PC-9 (cell line): Measurements from ENCODE around the gene ELOVL1. TPM values are rescaled to one million over a fixed set of nuclear protein-coding genes. Genes with fewer than 3 reads are reported as not detected.

Source experiments
- BruUV-seq: library from RNA; stranded (reverse); fragments of 400-500 nt; replicated peaks from 2 replicates; lab custom pipeline; 2021; lab: Mats Ljungman, UMichigan
- CTCF ChIA-PET: fragments of 300-600 bp; sonication (Branson Sonifier 250); formaldehyde crosslinking; loops from one replicate; lab custom pipeline; 2022; ENCODE audit warnings: antibody characterized with exemption; lab: Charles Lee
- POLR2A ChIA-PET: fragments of 300-600 bp; sonication (Branson Sonifier 250); formaldehyde crosslinking; loops from one replicate; lab custom pipeline; 2022; ENCODE audit warnings: antibody characterized with exemption; ENCODE audit not compliant: unreplicated experiment; lab: Charles Lee
- DNase-seq, 2 experiments: peaks; one replicate each; pipeline versions ENCODE4 v3.0.0 to v3.0.0-alpha.2; 2015 to 2022; ENCODE audit warnings: mixed read lengths in 1 of 2
- H2AFZ ChIP-seq: fragments of 200-600 bp; sonication (generic); 2 replicates; pipeline ENCODE4 v1.8.1; 2017; ENCODE audit warnings: antibody characterized with exemption
- H3F3A ChIP-seq: fragments of 200-600 bp; sonication (generic); 2 replicates; pipeline ENCODE4 v1.8.1; 2017; ENCODE audit warnings: antibody characterized with exemption, mild to moderate bottlenecking, low read depth; ENCODE audit not compliant: insufficient read depth
- H3K27ac ChIP-seq: fragments of 200-600 bp; sonication (generic); 2 replicates; pipeline ENCODE4 v1.6.1; 2016; ENCODE audit warnings: mixed run types
- H3K27me3 ChIP-seq: fragments of 200-600 bp; sonication (generic); 2 replicates; pipeline ENCODE4 v1.6.1; 2016; ENCODE audit warnings: low read depth, mixed run types; ENCODE audit not compliant: insufficient read depth
- H3K36me3 ChIP-seq: fragments of 200-600 bp; sonication (generic); 2 replicates; pipeline ENCODE4 v1.6.1; 2016; ENCODE audit warnings: low read depth, mixed run types
- H3K4me1 ChIP-seq: fragments of 200-600 bp; sonication (generic); replicated peaks from 2 replicates; pipeline ENCODE4 v1.6.1; 2016; ENCODE audit warnings: mixed run types; ENCODE audit not compliant: insufficient read depth
- H3K4me2 ChIP-seq: fragments of 200-600 bp; sonication (generic); 2 replicates; pipeline ENCODE4 v1.6.1; 2017; ENCODE audit warnings: mixed run types
- H3K4me3 ChIP-seq: fragments of 200-600 bp; sonication (generic); 2 replicates; pipeline ENCODE4 v1.6.1; 2016; ENCODE audit warnings: mixed run types
- H3K79me2 ChIP-seq: fragments of 200-600 bp; sonication (generic); 2 replicates; pipeline ENCODE4 v1.6.1; 2017; ENCODE audit warnings: low read depth, mixed run types
- H3K9me2 ChIP-seq: fragments of 200-600 bp; sonication (generic); 2 replicates; pipeline ENCODE4 v1.8.1; 2017; ENCODE audit warnings: mild to moderate bottlenecking; ENCODE audit not compliant: insufficient read depth
- H3K9me3 ChIP-seq: fragments of 200-600 bp; sonication (generic); 2 replicates; pipeline ENCODE4 v1.8.1; 2016; ENCODE audit warnings: low read depth; ENCODE audit not compliant: insufficient read depth
- H4K20me1 ChIP-seq: fragments of 200-600 bp; sonication (generic); 2 replicates; pipeline ENCODE4 v1.8.1; 2017; ENCODE audit not compliant: insufficient read depth
- EZH2 ChIP-seq: fragments of 200-600 bp; sonication (generic); IDR thresholded peaks from 2 replicates; pipeline ENCODE4 v1.8.0; 2017; ENCODE audit warnings: antibody characterized with exemption, low read depth
- intact Hi-C: fragments of 100-400 bp; cut with micrococcal nuclease; formaldehyde crosslinking; loops from one replicate; pipeline ENCODE4 v1.10.0; 2022; ENCODE audit not compliant: unreplicated experiment
- total RNA-seq: library from RNA; stranded (reverse); gene quantifications from 2 replicates; pipeline ENCODE4 v1.2.3, GENCODE V29; 2021
- TF ChIP-seq, protein P1 (sequence below): fragments of 200-600 bp; sonication (generic); conservative IDR thresholded peaks from 2 replicates; pipeline ENCODE4 v1.6.1; 2017; ENCODE audit warnings: mixed run types, antibody characterized with exemption, mild to moderate bottlenecking, moderate library complexity

ELOVL1 gene
- total RNA-seq, 1 experiment from 2014 or later: 131 TPM

DNA sequence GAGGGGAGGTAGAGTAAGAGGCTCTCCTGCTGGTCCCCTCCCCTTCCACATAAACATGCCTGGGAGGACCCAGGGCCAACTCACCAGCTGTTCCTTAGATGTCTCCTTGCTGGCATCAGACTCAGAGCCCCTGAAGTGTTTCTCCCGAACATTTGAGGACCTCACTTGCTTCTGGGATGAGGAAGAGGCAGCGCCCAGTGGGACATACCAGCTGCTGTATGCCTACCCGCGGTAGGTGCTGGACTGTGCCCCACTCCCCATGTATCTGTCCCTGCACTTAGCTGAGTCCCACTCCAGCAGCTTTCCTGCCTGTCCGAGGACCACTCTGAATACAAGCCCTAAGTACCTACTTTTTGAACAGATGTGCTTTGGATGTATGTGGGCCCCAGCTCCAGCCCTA is 29.8 kb downstream of the ELOVL1 start:
- TF ChIP-seq, protein P1, sequence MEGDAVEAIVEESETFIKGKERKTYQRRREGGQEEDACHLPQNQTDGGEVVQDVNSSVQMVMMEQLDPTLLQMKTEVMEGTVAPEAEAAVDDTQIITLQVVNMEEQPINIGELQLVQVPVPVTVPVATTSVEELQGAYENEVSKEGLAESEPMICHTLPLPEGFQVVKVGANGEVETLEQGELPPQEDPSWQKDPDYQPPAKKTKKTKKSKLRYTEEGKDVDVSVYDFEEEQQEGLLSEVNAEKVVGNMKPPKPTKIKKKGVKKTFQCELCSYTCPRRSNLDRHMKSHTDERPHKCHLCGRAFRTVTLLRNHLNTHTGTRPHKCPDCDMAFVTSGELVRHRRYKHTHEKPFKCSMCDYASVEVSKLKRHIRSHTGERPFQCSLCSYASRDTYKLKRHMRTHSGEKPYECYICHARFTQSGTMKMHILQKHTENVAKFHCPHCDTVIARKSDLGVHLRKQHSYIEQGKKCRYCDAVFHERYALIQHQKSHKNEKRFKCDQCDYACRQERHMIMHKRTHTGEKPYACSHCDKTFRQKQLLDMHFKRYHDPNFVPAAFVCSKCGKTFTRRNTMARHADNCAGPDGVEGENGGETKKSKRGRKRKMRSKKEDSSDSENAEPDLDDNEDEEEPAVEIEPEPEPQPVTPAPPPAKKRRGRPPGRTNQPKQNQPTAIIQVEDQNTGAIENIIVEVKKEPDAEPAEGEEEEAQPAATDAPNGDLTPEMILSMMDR: no peak
- no peak for TF ChIP-seq EZH2
- Histone ChIP-seq H3K9me2 (no peaks in the 10 kb centered on the region), H3K27ac (no peak overlapping the region), H3K4me2 (no peak overlapping the region), H3K4me3 (no peak overlapping the region), H3K4me1 (peaks cover 7% of the 10 kb centered on the region), H3K27me3 (no peaks in the 10 kb centered on the region), H4K20me1 (no peaks in the 10 kb centered on the region), H3K79me2 (no peaks in the 10 kb centered on the region), H3K36me3 (no peaks in the 10 kb centered on the region), H3F3A (peaks cover 5% of the 10 kb centered on the region), H3K9me3 (no peaks in the 10 kb centered on the region), H2AFZ (no peak overlapping the region)
- no peak for DNase-seq
- BruUV-seq: no TSS peak
- ChIA-PET POLR2A (no interaction called here), CTCF (interaction anchor here (0.7 kb wide), 1 partner anchor 20 kb away, joined by 5 read pairs; no protein-coding TSS in a partner anchor)
- intact Hi-C loops: no loop called here

DNA sequence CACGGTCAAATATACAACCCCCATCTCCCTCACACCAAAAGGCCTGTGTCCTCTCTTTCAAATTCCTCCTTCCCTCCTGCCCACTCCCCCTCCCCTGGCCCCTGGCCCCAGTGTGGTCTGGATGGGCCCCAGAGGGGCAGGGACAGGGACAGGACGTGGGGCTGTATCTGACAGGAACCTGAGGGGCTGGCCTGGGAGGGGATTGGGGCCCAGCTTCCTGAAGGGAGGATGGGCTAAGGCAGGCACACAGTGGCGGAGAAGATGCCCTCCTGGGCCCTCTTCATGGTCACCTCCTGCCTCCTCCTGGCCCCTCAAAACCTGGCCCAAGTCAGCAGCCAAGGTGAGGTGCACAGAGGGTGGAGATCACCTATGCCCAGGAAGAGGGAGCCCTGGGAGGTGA is 30.2 kb downstream of the ELOVL1 start, which contains the start of gene MPL:
Gene MPL (plus strand): TSS at position 231 of the 400 bp plus-strand sequence. CDS start 31 bp downstream, at position 262.
- BruUV-seq: no TSS peak
- Histone ChIP-seq H3K27me3 (no peaks in the 10 kb centered on the region), H3K4me2 (no peak within 1 kb of the TSS), H3K27ac (no peak within 1 kb of the TSS), H3K4me1 (peaks cover 3% of the 10 kb centered on the region; the same call in 1 of the 2 replicates), H3K4me3 (no peak within 1 kb of the TSS), H3K79me2 (no peaks in the 10 kb centered on the region), H3K9me3 (no peaks in the 10 kb centered on the region), H3F3A (peaks cover 1% of the 10 kb centered on the region; the same call in 1 of the 2 replicates), H3K36me3 (no peaks in the 10 kb centered on the region), H3K9me2 (no peaks in the 10 kb centered on the region), H4K20me1 (no peaks in the 10 kb centered on the region), H2AFZ (no peak within 1 kb of the TSS)
- POLR2A ChIA-PET: interaction anchor here (0.6 kb wide), 1 partner anchor 875 kb away, joined by 3 read pairs; the partner anchor contains the start of gene CCDC30
- intact Hi-C loops: no loop called here
- TF ChIP-seq, protein P1: no peak
- no peak for TF ChIP-seq EZH2
- DNase-seq: no peak
- CTCF ChIA-PET: interaction anchor here (0.7 kb wide), 1 partner anchor 20 kb away, joined by 5 read pairs; no protein-coding TSS in a partner anchor

DNA sequence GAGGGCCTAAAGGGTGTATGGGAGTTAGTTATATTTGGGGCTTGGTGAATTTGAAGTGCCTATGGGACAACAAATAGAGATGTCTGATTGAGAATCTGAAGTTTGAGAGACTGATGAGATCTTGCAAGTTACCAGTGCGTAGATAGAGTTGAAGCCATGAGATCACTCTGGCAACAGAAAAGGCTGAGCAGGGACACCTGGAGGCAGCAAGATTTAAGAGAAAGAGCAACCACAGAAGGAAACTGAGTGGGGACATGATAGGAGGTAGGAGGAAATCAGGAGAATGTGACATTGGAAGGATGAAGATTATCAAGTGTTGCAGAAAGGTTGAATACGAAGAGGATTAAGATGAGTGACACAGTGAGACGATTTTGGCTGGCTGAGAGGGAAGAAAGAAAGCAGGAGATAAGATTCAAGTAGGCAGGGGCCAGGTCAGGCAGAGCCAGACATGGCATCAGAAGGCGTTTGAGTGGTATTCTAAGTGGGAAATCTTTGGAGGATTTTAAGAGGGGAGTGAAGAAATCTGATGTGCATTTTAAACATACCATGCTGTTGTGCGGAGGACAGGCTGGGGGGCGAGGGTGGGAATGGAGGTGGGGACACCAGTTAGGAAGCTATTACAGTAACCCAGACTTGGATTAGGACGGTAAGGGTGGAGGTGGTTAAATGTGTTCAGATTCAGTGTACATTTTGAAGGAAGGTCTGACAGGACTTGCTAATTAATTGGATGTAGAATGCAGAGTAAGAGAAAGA is 33.2 kb downstream of the ELOVL1 start:
- DNase-seq: no peak
- intact Hi-C loops: no loop called here
- Histone ChIP-seq H3K4me2 (no peak overlapping the region), H4K20me1 (no peaks in the 10 kb centered on the region), H3K27me3 (no peaks in the 10 kb centered on the region), H3K9me2 (no peaks in the 10 kb centered on the region), H3F3A (no peaks in the 10 kb centered on the region), H3K79me2 (no peaks in the 10 kb centered on the region), H2AFZ (no peak overlapping the region), H3K4me1 (peaks cover 13% of the 10 kb centered on the region), H3K36me3 (no peaks in the 10 kb centered on the region), H3K4me3 (no peak overlapping the region), H3K9me3 (no peaks in the 10 kb centered on the region), H3K27ac (no peak overlapping the region)
- TF ChIP-seq, protein P1: no peak
- no peak for TF ChIP-seq EZH2
- ChIA-PET CTCF (no interaction called here), POLR2A (no interaction called here)
- no TSS peak for BruUV-seq
